Measurements from ENCODE around the gene CPNE9.
"Not testable (repeated sequence)": the region's sequence is repeated elsewhere in the genome, so short reads cannot be mapped to it uniquely, and the experiment has no call there.

Gene CPNE9

DNA sequence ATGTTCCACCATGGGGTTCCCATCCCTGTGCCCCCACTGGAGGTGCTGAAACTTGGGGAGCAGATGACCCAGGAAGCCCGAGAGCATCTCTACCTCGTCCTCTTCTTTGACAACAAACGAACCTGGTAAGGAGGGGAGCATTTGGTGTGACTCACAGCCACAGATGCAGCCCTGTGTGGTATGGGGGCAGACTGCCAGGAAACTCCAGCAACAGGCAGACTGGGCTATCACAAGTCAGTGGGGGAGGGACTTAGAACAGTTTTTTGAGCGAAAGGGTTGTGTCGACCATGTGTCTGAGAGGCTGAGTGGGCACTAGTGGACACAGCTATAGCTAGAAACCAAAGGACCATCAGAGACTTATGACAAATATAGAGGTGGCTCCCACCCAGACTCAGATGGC, 42.7 kb downstream of the CPNE9 start:
- no peak for DNase-seq (ENCODE audit: low read depth in 2 of 2)

DNA sequence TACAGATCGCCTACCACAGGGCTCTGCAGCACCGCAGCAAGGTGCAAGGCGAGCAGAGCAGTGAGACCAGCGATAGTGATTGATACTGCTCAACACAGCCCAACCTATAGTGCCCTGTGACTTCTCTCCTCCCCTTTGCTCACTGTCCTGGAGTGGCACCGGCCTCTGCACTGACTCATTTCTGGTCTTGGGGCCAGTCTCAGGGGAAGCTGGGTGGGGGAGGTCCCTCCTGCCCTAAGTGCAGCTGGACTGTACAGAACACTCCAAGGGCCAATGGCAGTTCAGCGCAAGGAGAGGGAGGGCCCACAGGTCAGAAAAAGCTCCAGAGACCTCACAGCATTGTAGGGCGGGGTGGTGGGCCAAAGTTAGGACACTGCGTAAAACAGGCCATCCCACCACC, 43.6 kb downstream of the CPNE9 start:
- no peak for DNase-seq (ENCODE audit: low read depth in 2 of 2)

DNA sequence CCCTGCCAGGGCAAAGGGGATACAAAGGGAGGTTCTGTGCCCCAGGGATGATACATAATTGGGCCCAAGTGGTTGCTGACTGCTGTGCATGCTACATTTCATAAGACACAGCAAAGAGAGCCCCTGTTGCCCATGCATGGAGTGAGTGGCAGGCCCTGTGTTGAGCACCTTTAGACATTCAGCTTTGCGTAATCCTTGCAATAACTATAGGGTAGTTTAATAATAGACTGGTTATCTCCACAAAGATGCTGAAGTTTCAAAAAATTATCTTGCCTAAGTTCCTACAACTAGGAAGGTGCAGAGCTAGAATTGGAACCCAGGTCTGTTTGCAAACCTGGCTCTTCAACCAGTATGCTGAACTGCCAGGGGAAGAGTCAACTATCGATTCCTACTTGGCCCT, 44.4 kb downstream of the CPNE9 start:
- DNase-seq (ENCODE audit: low read depth in 2 of 2): no peak

DNA sequence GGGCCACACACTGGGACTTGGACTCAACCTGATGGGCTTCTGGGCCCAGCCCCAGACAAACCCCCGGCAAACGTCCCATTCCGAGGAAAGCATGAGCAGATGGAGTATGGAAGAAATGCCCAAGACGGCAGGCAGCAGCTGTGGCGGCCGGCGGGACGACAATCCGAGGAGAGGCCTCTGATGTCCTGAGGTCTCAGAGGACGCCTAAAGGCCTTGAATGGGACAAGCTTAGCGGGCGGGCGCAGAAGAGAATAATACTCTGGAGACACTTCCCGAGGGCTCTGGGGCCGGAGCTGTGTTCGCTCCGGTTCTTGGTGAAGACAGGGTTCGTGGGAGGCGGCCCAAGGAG, 45.6 kb downstream of the CPNE9 start:
- DNase-seq (ENCODE audit: low read depth in 2 of 2): no peak

DNA sequence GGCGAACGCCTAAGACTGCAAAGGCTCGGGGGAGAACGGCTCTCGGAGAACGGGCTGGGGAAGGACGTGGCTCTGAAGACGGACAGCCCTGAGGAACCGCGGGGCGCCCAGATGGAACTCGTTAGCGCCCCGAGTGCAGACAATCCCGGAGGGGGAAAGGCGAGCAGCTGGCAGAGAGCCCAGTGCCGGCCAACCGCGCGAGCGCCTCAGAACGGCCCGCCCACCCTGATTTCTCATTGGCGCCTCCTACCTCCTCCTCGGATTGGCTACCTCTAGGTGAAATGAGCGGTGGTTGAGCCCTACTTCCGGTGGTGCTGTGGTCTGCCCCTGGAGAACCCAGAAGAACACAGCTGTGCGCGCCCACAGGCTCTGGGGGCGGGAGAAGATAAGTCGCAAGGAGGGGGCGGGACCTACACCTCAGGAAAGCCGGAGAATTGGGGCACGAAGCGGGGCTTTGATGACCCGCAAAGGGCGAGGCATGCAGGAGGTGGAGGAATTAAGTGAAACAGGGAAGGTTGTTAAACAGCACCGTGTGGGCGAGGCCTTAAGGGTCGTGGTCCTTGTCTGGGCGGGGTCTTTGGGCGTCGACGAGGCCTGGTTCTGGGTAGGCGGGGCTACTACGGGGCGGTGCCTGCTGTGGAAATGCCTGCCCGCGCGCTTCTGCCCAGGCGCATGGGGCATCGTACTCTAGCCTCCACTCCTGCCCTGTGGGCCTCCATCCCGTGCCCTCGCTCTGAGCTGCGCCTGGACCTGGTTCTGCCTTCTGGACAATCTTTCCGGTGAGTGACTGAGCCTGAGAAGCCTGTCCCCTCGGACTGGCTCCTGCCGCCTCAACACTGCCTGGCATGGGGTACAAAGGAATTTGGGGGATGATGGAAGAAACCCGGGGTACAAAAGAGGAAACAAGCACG, 46.3 kb downstream of the CPNE9 start, which contains the start of gene OGG1:
Gene OGG1 (plus strand): TSS at position 308 of the 911 bp plus-strand sequence. CDS start 335 bp downstream, at position 643.
- DNase-seq (ENCODE audit: low read depth in 2 of 2): peak; percentile 93 to 96

DNA sequence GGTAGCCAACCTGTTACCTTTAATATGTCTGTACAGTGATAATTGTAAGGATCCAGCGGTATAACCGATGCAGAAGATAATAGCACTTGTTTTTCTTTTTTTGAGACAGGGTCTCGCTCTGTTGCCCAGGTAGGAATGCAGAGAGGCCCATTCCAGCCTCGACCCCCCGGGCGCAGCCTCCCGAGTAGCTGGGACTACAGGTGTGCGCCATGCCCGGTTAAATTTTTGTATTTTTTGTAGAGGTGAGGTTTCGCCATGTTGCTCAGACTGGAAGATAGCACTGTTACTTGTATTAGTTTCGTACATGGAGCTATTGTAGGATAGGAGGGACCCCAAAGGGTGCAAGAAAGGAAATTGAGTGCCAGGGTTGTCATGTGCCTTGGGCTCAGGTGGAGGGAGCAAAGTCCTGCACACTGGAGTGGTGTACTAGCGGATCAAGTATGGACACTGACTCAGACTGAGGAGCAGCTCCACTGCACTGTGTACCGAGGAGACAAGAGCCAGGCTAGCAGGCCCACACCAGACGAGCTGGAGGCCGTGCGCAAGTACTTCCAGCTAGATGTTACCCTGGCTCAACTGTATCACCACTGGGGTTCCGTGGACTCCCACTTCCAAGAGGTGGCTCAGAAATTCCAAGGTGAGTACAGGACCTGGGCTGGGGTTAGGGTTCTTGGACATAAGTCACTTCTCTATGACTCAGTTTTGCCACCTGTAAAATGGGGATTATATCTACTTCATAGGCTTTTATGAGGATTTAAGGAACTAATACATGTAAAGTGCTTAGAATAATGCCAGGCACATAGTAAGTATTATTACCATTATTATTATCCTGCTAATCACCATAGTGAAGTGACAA, 47.2 kb downstream of the CPNE9 start:
- DNase-seq (ENCODE audit: low read depth in 2 of 2): no peak

DNA sequence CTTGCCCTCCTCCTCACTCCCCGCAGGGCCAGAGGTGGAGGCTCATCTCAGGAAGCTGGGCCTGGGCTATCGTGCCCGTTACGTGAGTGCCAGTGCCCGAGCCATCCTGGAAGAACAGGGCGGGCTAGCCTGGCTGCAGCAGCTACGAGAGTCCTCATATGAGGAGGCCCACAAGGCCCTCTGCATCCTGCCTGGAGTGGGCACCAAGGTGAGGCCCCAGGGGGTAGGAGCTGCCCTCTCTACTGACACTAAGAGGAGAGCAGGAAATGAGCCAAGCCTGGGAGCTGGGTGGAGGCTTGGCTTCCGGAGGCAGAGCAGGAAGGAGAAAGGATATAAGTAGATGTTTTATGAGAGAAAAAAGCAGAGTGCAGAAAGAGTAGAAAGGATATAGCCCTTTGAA, 51.0 kb downstream of the CPNE9 start:
- DNase-seq (ENCODE audit: low read depth in 2 of 2): no peak

DNA sequence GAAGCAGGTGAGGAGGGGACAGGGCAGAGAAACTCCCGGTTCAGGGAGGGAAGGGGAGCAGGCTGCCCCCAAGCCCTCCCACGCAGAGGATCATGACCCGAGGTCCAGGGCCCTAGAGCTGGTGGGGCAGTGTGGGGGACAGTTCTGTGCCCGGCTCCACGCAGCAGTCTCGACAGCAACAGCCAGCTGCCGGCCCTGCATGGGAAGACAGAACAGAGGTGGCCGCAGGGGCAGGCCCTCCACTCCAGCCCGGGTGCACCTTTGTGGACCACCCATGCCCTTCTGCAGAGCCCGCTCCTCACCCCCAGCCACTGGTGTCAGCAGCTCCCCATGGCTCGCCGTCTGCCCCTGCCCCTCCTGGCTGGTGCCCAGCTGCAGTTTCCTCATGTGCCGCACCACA, 53.8 kb downstream of the CPNE9 start:
- DNase-seq (ENCODE audit: low read depth in 2 of 2): no peak

DNA sequence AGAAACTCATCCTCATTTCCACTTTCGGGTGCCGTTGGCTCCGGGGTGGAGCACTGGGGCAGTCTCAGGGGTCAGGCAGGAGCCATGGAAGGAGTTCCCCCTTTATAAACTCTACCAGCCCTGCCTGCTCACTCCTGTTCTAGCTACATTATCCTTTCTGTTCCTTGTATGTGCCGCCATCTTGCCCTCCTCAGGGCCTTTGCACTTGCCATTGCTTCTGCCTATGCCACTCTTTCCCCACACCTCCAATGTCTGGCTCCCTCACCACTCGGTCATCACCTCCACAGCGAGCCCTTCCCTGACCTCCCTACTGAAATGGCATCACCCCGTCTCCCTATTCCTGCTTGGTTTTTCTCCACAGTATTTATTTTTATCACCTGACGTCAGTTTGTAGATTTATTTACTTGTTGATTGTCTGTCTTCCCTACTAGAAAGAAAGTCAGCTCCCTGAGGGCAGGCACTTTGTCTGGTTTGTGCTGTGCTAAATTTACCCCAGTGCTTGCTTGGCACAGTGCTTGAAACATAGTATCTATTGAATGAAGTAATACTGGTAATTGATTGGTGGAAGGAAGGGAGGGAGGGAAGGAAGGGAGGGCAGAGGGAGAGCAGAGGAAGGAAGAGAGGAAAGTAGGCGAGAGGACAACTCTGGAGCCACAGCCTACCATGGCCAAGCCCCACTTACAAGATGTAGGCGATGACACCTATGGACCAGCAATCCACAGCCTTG, 57.3 kb downstream of the CPNE9 start:
- DNase-seq (ENCODE audit: low read depth in 2 of 2): no peak

DNA sequence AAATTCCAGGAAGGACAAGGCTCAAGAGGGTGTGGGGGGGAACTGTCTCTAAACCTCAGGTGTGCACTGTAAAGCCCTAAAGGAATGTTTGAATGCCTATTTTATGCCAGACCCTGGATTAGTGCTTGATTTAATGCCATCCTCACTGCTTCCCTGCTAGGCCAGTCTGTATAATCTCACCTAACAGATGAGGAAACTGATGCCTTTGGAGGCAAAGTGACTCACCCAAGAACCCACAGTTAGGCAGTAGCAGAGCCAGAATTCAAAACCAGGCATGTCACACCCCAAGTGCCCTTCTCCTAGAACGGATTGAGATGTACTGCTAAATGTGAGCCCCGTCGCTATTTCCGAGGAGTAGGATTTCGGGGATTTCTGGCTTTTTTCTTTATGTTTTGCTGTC, 58.3 kb downstream of the CPNE9 start:
- no peak for DNase-seq (ENCODE audit: low read depth in 2 of 2)

DNA sequence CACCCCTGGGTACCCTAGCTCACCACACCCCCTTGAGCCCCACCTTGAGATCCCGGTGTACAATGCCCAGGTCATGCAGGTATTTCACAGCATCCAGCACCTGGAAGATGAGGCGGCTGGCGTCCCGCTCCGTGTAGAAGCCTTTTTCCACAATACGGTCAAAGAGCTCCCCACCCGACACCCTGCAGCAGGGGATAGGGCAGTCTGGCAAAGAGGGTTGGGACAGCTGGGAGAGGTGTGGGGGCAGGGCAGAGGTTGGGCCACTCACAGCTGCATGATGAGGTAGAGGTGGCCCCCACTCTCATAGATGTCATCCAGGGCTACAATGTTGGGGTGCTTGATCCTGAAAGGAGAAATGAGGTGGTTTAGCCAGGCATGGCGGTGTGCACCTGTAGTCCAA, 59.2 kb downstream of the CPNE9 start:
- DNase-seq (ENCODE audit: low read depth in 2 of 2): no peak

DNA sequence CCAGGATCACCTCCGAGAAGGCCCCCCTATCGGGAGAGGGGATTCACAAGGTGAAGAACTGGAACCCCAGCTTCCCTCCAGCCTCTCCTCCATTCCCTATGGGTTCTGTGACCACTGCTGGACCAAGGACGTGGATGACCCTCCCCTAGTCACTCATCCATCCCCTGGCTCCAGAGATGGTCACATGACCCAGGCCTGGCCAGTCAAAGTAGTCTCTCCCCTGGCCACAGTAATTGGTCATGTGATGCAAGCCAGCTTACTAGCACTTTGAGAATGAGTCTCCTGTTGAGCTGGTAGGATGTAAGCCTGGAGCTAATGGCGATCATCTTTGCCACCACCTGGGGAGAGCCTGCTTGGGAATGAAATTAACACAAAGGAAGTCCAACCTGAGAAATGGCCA, 62.2 kb downstream of the CPNE9 start:
- DNase-seq (ENCODE audit: low read depth in 2 of 2): no peak

DNA sequence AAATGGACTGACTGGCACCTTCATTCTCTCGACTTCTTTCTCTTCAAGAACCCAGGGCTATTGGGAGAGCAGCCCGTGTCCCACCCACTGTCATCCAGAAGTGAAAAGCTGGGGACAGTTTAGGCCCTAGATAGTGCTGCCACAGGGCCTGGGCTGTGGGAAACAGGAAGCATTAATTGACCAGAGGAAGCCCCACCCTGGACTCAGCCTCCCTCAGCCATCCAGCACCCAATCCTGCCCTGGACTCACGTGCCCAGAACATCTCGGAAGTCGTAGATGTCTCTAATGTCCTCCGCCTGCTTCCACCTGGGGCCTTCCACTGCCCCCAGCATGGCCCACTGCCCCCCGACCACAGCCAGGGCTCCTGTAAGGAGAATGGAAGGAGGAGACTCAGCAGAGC, 63.8 kb downstream of the CPNE9 start:
- DNase-seq (ENCODE audit: low read depth in 2 of 2): no peak

DNA sequence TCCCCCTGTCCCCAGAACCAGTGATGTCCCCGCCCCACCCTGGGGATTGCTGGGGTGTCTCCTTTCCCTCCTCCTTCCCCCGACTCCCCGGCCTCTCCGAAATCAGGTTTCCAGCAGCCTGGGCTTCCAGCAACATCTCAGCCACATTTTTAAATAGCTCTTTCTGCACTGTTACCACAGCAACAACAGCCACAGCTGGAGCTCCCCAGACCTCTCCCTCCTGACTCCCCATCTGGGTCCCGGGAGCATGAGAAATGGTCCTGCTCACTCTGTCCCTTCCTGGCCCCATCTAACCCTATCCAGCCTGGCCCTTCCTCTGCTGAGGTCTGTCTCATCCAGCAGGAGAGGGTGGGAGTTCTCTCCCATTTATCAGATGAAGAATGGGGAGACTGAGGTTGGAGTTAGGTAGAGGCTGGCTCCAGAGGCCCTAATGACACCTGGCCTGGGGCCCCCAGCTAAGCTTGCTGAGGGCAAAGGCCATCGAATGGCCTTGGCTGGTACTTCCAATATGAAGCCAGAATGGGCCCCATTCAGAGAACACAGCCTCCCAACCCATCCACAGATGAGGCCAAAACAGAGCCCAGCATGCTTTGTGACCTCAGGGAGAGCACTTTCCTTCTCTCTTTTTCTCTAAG, 64.6 kb downstream of the CPNE9 start:
- DNase-seq (ENCODE audit: low read depth in 2 of 2): no peak

DNA sequence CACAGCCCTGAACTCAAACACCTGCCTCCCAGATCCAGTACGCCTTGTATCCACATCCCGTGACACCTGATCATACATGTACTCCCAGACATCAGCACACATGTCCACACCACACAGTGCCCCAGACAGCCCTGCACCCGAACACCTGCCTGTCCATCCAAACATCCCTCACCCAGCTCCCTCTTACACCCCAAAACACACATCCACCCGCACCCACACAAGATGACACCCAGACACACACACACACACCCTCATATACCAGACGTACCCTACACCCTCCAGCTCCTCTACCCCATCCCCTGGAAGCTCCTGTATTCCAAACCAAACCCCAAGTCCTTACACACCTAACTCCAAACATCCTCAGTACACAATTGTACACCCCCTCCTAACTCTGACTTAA, 65.4 kb downstream of the CPNE9 start:
- no peak for DNase-seq (ENCODE audit: low read depth in 2 of 2)

DNA sequence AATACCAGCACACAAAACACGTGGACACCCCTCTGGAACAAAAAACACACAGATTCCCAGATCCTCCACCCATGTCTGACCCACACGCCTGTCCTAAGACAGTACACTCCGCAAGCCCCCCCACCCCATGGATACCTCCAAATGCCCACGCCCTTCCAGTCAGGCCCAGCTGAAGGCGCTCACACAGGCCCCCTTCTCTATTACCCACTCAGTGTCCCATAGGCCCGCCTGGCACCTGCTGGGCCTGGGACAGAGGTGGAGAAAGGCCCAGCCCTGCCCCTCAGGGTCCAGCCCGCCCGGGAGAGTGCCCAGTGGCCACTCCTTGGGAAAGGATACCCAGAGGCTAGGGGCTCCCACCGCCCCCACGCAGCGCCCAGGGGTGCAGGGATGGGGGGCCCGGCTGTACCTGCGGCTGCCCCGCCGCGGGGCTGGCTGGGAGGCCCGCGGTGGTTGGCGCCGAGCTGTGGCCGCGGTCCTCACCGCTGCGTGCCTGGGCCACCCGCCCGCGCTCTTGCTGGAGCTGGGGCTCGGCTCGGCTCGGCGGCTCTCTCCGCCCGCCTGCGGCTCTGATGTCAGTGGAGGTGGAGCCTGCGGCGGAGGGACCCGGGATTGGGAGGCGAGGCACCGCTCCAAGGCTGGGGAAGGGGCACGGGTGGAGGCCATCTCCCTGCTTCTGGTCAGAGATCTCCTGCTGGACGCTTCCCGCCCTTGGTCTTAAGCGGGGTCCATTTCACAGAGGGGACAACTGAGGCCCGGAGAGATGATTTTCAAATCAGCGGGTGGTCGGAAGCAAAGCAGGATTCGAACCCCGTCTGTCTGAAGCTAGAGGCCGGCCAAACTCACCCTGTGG, 66.0 kb downstream of the CPNE9 start, which contains the start of gene CAMK1:
Gene CAMK1 (minus strand): TSS at position 522 of the 850 bp plus-strand sequence. CDS start 2,198 bp downstream, outside the sequence.
- peak in 1 of 2 experiments; percentile 64 for DNase-seq (ENCODE audit: low read depth in 2 of 2)

DNA sequence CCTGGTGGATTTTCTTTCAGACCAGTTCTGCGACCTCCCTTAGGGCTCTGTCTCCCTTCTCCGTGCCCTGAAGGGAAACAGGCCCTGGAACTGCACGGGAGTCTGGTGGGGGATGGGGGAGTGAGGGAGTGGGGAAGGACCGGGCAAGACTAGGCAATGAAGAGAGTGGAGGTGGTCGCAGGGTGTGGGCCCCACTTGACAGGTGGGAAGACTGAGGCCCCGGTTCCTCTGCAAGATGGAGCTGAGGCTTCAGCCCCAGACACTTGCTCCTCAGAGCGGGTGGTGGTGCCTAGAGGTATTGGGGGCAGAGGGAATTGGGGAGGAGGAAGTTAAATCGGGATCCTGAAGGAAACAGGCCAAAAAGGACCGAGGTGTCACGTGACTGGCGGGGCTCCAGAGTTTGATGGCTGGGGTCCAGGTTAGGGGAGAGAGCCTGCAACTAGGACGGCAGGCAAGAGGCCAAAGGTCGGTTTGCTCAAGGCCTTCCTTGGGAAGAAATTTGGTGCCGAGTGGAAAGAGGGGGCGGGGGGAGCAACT, 66.7 kb downstream of the CPNE9 start:
- DNase-seq (ENCODE audit: low read depth in 2 of 2): no peak

DNA sequence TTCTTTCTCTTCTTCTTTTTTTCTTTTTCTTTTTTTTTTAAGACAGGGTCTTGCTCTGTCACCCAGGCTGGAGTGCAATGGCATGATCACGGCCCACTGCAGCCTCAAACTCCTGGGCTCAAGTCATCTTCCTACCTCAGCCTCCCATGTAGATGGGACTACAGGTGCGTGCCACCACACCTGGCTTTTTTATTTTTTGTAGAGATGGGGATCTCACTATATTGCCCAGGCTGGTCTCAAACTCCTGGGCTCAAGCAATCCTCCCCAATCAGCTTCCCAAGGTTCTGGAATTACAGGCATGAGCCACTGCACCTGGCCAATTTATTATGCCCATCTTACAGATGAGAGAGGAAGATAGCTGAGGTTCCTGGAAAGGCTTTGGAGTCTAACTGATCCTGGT, 67.4 kb downstream of the CPNE9 start:
- not testable (repeated sequence) for DNase-seq (ENCODE audit: low read depth in 2 of 2)

DNA sequence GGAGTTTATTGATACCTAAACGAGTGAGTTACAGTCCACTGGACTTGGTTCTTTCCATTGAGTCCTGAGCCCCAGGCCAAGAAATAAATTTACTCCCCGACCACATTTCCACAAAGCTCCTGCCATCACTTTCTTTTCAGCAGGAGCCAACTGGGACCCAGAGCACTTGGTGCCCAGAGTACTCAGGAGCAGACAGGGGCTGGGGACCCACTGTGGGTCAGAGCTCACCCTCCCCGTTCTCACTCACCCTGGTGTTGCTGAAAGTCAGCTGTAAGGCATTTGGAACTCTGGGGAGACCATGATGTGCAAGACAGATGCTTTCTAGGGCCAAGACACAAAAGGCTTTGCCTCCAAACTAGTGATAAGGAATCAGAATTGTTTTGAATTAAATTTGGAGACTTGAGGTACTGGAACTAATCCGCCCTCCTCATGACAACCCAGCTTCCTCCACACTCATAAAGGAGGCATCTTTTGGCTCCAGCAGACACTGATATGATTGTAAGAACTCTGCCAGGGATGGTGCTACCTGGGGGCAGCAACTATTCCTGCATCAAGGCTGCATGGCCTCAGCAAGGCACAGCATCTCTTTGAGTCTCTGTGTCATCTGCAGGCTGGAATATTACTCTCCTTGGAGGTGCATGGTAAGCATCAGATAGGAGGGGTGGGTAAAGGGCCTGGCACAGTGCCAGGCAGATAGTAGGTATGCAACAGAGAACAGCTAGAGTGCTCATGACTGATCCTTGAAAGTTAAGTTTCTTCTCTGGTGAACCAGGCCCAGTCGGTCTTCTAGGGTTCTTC, 73.5 kb downstream of the CPNE9 start:
- DNase-seq (ENCODE audit: low read depth in 2 of 2): no peak

DNA sequence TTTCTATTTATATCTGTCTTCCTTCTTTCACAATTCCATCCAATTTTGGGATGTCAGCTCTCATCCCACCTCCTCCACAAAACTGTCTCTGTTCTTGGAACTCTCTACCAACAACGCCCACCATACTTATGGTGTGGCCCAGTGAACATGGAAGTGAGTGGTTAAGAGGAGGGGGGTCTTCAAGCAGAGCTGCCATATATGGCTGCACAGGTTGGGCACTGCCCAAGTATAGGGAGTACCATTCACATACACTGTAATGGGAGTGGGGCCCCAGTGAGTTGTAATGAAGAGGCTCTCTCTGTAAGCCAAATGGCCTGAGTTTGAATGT, 74.0 kb downstream of the CPNE9 start:
- DNase-seq (ENCODE audit: low read depth in 2 of 2): no peak

Measured in stimulated activated CD4-positive, alpha-beta T cell treated with anti-CD3 and anti-CD28 coated beads, Interleukin-12 subunit alpha, Interleukin-12 subunit beta, amount 100 ng/mL, for 24 hours (primary cell).